ENCODE measurements around the gene ST8SIA4.

Gene ST8SIA4

GRCh38 chr5:100903039-100903887, at the start of gene ST8SIA4:
Gene ST8SIA4, minus strand, starts transcription at chr5:100903282. Its CDS starts 327 bp downstream, at chr5:100902955.
- in situ Hi-C loops (cut with MboI; ENCODE audit: low pct_unique_long_range_greater_than_20kb, low sequenced_read_pairs) = no loop called here
- DNase-seq = peak; percentile 94

GRCh38 chr5:100950985-100951384, 47.9 kb upstream of the ST8SIA4 start:
- no peak for DNase-seq
- in situ Hi-C loops (cut with MboI; ENCODE audit: low pct_unique_long_range_greater_than_20kb, low sequenced_read_pairs) = no loop called here

GRCh38 chr5:100913298-100913697, 10.2 kb upstream of the ST8SIA4 start:
- in situ Hi-C loops (cut with MboI; ENCODE audit: low pct_unique_long_range_greater_than_20kb, low sequenced_read_pairs) = no loop called here
- DNase-seq = no peak

GRCh38 chr5:100909034-100909433, 6.0 kb upstream of the ST8SIA4 start:
- in situ Hi-C loops (cut with MboI; ENCODE audit: low pct_unique_long_range_greater_than_20kb, low sequenced_read_pairs) = no loop called here
- DNase-seq = no peak

GRCh38 chr5:100905259-100905914, 2.3 kb upstream of the ST8SIA4 start:
- in situ Hi-C loops (cut with MboI; ENCODE audit: low pct_unique_long_range_greater_than_20kb, low sequenced_read_pairs) = no loop called here
- peak; percentile 62 for DNase-seq

GRCh38 chr5:100904259-100904861, 1.3 kb upstream of the ST8SIA4 start:
- in situ Hi-C loops (cut with MboI; ENCODE audit: low pct_unique_long_range_greater_than_20kb, low sequenced_read_pairs) = no loop called here
- peak; percentile 61 for DNase-seq

- in situ Hi-C loops (cut with MboI; ENCODE audit: low pct_unique_long_range_greater_than_20kb, low sequenced_read_pairs) = no loop called here
- DNase-seq = peak; percentile 64
Observed at GRCh38 chr5:100902440-100903038, 543 bp downstream of the ST8SIA4 start.

- in situ Hi-C loops (cut with MboI; ENCODE audit: low pct_unique_long_range_greater_than_20kb, low sequenced_read_pairs) = no loop called here
- peak; percentile 93 for DNase-seq
Observed at GRCh38 chr5:100901821-100902341, 1.2 kb downstream of the ST8SIA4 start.

GRCh38 chr5:100900796-100901781, 2.0 kb downstream of the ST8SIA4 start:
- in situ Hi-C loops (cut with MboI; ENCODE audit: low pct_unique_long_range_greater_than_20kb, low sequenced_read_pairs) = no loop called here
- peak; percentile 97 for DNase-seq

- in situ Hi-C loops (cut with MboI; ENCODE audit: low pct_unique_long_range_greater_than_20kb, low sequenced_read_pairs) = no loop called here
- no peak for DNase-seq
Observed at GRCh38 chr5:100900142-100900795, 2.8 kb downstream of the ST8SIA4 start.

- in situ Hi-C loops (cut with MboI; ENCODE audit: low pct_unique_long_range_greater_than_20kb, low sequenced_read_pairs) = no loop called here
- DNase-seq = no peak
Observed at GRCh38 chr5:100899675-100900074, 3.4 kb downstream of the ST8SIA4 start.

- in situ Hi-C loops (cut with MboI; ENCODE audit: low pct_unique_long_range_greater_than_20kb, low sequenced_read_pairs) = no loop called here
- peak; percentile 20 for DNase-seq
Observed at GRCh38 chr5:100898504-100899346, 4.4 kb downstream of the ST8SIA4 start.

- DNase-seq = no peak
- in situ Hi-C loops (cut with MboI; ENCODE audit: low pct_unique_long_range_greater_than_20kb, low sequenced_read_pairs) = no loop called here
Observed at GRCh38 chr5:100896054-100896453, 7.0 kb downstream of the ST8SIA4 start.

GRCh38 chr5:100890461-100891008, 12.5 kb downstream of the ST8SIA4 start:
- DNase-seq = peak; percentile 23
- in situ Hi-C loops (cut with MboI; ENCODE audit: low pct_unique_long_range_greater_than_20kb, low sequenced_read_pairs) = no loop called here

- no peak for DNase-seq
- in situ Hi-C loops (cut with MboI; ENCODE audit: low pct_unique_long_range_greater_than_20kb, low sequenced_read_pairs) = no loop called here
Observed at GRCh38 chr5:100889896-100890295, 13.2 kb downstream of the ST8SIA4 start.

- peak; percentile 30 for DNase-seq
- in situ Hi-C loops (cut with MboI; ENCODE audit: low pct_unique_long_range_greater_than_20kb, low sequenced_read_pairs) = no loop called here
Observed at GRCh38 chr5:100889165-100889743, 13.8 kb downstream of the ST8SIA4 start.

Data from KBM-7 (cell line).